Measurements from ENCODE around the gene NUDT8.

Gene NUDT8

DNA sequence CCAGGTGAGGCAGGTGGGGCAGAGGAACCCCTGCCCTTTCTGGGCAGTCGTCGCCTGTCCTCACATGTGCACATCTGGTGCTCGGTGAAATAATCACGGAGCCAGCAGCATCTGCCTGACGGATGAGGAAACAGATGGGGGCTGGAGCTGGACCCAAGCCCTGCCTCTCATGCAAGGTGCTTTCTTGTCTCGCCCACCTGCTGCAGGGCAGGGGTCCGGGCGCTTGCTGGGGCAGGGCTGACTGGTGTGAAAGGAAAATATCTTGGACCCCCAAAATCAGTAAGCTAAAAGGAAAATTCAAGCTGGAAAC, 41.4 kb upstream of the NUDT8 start:
- Histone ChIP-seq H3K27me3 (replicated peaks) (no peaks in the 10 kb centered on the region), H3K36me3 (replicated peaks) (no peaks in the 10 kb centered on the region), H3K4me3 (ENCODE audit: low read depth, low read length) (no peak overlapping the region), H3K27ac (no peak overlapping the region)
- DNase-seq: no peak
- TF ChIP-seq CTCF (IDR thresholded peaks at IDR 0.05; ENCODE audit: low read depth, low read length, missing control alignments): no peak
- in situ Hi-C loops (cut with HindIII; ENCODE audit: low pct_ligation_motif_present, low sequenced_read_pairs): no loop called here

DNA sequence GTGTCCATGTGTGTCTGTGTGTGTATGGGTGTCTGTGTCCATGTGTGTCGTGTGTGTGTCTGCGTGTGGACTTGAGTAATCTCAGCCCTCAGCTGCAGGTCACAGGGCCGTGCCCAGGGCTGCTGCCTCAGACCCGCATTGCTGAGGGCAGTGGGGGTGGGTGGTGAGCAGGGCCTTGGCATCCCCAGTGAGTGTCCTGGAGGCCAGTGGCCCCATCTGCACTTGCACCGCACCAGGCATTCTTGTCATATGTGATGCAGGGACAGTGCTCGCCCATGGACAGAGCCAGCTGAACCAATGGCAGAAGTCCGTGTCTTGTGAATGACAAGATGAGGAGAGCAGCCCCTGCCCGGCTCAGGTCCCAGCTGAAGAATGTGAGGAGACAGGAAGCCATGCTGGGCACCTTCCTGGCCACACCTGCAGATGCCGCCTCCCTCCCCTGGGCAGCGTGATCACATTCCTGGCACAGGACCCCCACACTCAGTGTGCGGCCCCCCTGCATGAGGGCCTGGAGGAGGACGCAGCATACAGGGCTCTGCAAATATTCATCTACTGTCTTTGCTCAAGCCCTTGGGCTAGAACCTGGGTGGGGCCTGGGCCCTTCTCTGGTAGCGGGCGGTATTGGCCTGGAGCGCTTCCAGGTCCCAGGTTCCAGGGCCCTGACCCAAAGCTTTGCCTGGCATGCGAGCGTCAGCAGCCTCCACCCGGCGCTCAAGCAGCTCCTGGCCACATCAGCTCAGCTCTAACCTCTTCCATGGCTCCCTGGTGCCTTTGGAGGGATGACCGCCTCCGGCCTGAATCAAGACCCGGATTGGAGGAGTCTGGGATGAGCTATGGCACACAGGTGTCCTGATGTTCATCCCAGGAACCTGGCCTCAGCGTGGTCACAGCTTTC, 40.8 kb upstream of the NUDT8 start:
- no peak for DNase-seq
- H3K27ac ChIP-seq: no peak overlapping the region
- H3K36me3 ChIP-seq (replicated peaks): no peaks in the 10 kb centered on the region
- H3K27me3 ChIP-seq (replicated peaks): no peaks in the 10 kb centered on the region
- TF ChIP-seq CTCF (IDR thresholded peaks at IDR 0.05; ENCODE audit: low read depth, low read length, missing control alignments): no peak
- no peak overlapping the region for H3K4me3 ChIP-seq (ENCODE audit: low read depth, low read length)
- in situ Hi-C loops (cut with HindIII; ENCODE audit: low pct_ligation_motif_present, low sequenced_read_pairs): no loop called here

- Histone ChIP-seq H3K27me3 (replicated peaks) (no peaks in the 10 kb centered on the region), H3K36me3 (replicated peaks) (no peaks in the 10 kb centered on the region), H3K4me3 (ENCODE audit: low read depth, low read length) (no peak overlapping the region), H3K27ac (no peak overlapping the region)
- no peak for TF ChIP-seq CTCF (IDR thresholded peaks at IDR 0.05; ENCODE audit: low read depth, low read length, missing control alignments)
- in situ Hi-C loops (cut with HindIII; ENCODE audit: low pct_ligation_motif_present, low sequenced_read_pairs): no loop called here
- no peak for DNase-seq
Measured at GRCh38 chr11:67668192-67668551, 38.4 kb upstream of the NUDT8 start.

DNA sequence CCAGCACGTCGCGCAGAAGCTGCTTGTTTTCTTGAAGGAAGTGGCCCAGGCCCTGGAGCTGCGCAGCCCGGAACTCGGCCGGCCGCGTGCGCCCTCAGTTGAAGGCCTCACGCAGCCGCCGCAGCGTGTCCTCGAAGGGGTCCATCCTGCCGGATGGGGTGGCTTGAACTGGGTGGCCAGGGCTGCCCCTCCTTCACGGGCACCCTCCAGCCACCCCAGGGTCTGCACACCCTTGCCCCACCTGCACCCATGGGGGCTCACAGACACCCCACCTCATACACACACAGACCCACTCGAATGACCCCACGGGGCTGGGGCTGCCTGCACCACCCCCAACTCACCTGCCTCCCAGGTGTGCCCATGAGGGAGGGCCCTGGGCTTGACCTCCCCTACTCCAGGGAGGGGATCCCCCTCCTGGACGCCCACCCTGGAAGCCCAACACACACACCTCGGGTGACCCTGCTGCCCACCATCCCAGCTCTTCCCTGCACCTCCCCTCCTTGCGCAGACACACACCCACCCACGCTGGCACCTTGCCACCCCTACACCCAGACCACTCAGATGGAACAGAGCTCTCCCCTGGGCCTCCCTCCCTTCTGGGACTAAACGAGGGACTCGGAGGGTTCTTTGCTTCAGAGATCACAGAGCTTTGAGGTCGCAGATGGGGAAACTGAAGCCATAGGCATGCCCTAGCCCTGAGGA, 37.9 kb upstream of the NUDT8 start:
- Histone ChIP-seq H3K4me3 (ENCODE audit: low read depth, low read length) (no peak overlapping the region), H3K36me3 (replicated peaks) (no peaks in the 10 kb centered on the region), H3K27ac (no peak overlapping the region), H3K27me3 (replicated peaks) (no peaks in the 10 kb centered on the region)
- in situ Hi-C loops (cut with HindIII; ENCODE audit: low pct_ligation_motif_present, low sequenced_read_pairs): no loop called here
- DNase-seq: no peak
- TF ChIP-seq CTCF (IDR thresholded peaks at IDR 0.05; ENCODE audit: low read depth, low read length, missing control alignments): no peak

DNA sequence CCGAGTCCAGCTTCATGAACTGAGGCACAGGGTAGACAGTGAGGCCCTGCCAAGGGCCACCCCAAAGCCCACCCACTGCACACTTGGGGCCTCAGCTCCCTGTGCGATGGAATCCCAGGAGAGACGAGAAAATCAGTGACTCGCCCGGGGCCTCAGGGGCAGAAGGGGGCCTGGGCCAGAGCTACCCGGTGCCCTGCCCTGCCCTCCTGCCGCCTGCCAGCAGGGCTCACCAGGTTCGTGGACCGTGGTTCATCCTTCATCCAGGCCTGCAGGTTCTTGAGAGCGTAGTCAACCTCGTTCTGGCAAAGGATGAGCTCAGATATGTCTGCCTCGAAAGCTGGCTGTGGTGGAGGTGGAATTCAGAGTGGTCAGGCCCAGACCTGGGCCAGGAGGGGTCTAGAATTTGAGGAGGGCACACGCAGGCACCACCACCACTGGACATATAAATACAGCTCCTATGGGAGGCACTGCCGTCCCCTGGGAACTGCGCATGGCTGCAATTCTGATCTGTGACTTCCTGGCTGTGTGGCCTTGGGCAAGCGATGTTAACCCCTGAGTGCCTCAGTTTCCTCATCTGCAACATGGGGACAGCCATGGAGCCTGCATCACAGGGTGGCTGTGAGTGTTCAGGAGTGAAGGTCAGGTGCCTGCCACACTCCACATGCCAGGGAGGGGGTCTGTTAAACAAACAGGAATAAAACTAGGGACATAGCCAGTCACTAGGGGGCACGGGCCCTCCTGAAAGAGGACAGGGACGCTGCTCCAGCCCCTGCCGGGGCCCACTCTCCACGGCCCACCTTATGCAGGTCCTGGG, 37.1 kb upstream of the NUDT8 start:
- no peak overlapping the region for H3K4me3 ChIP-seq (ENCODE audit: low read depth, low read length)
- in situ Hi-C loops (cut with HindIII; ENCODE audit: low pct_ligation_motif_present, low sequenced_read_pairs): no loop called here
- no peaks in the 10 kb centered on the region for H3K36me3 ChIP-seq (replicated peaks)
- H3K27me3 ChIP-seq (replicated peaks): no peaks in the 10 kb centered on the region
- no peak overlapping the region for H3K27ac ChIP-seq
- no peak for DNase-seq
- TF ChIP-seq CTCF (IDR thresholded peaks at IDR 0.05; ENCODE audit: low read depth, low read length, missing control alignments): no peak

All from brain microvascular endothelial cell (primary cell).